Psoas muscle (tissue), 8 donors: ENCODE data around the gene DOCK11. TPM values are rescaled to one million over a fixed set of nuclear protein-coding genes. Genes with fewer than 3 reads are reported as not detected.

ENCODE experiments used
- ATAC-seq, 4 donors: fragments of 200-7000 bp; cut with Tn5 transposase; one replicate each; pipeline ENCODE4 v1.9.1; 2020; ENCODE audit warnings: moderate library complexity in 3 of 4, mild to moderate bottlenecking in 2 of 4
- DNase-seq, 2 donors: peaks; one replicate each; pipeline ENCODE4 v3.0.0-alpha.2; 2020
- H3K27ac ChIP-seq: fragments of 200-600 bp; one replicate; pipeline ENCODE4 v1.8.0; 2022
- H3K27me3 ChIP-seq, 3 donors: fragments of 200-600 bp in 1 of 3; one replicate each; pipeline versions ENCODE4 v1.6.1 to v1.8.0; 2013 to 2022; ENCODE audit warnings: low read length in 2 of 3, mild to moderate bottlenecking in 2 of 3, moderate library complexity in 1 of 3; ENCODE audit not compliant: insufficient read depth in 3 of 3
- H3K36me3 ChIP-seq, 2 donors: fragments of 200-600 bp in 1 of 2; one replicate each; pipeline versions ENCODE4 v1.6.1 to v1.8.0; 2013 to 2022; ENCODE audit warnings: low read depth in 1 of 2, mild to moderate bottlenecking in 1 of 2, moderate library complexity in 1 of 2; ENCODE audit not compliant: insufficient read depth in 1 of 2
- H3K4me1 ChIP-seq: fragments of 200-600 bp; one replicate; pipeline ENCODE4 v1.8.0; 2022
- H3K4me3 ChIP-seq: fragments of 200-600 bp; one replicate; pipeline ENCODE4 v1.8.0; 2022; ENCODE audit warnings: mild to moderate bottlenecking
- H3K9me3 ChIP-seq: fragments of 200-600 bp; one replicate; pipeline ENCODE4 v1.8.0; 2022
- WGBS, 3 donors: extraction: QIAGEN DNeasy Blood & Tissue Kit; methylation state at CpG; one replicate each; pipeline versions ENCODE4 v1.1.6 to v1.1.7; 2013; 5-methylcytosine and 5-hydroxymethylcytosine counted together
- intact Hi-C, 2 donors: fragments of 100-400 bp; cut with DNase I; formaldehyde crosslinking; loops; one replicate each; pipeline versions ENCODE4 v1.11.0 to v1.14.2; 2022
- polyA plus RNA-seq, 3 donors: library from polyadenylated mRNA; stranded (reverse); fragments of 200-250 nt; gene quantifications; one replicate each; pipeline ENCODE4 v1.2.3, GENCODE V29; 2013
- total RNA-seq, 4 donors: library from RNA; stranded (reverse); fragmentation: NEBNext Ultra II Directional in 2 of 4; extraction: Animal tissue kit (Norgen Biotek cat#: 25700) in 2 of 4; gene quantifications; one replicate each; pipeline versions ENCODE4 v1.2.1 to v1.2.4, GENCODE V29; 2021 to 2023
- TF ChIP-seq, protein P1 (sequence below): fragments of 200-600 bp; IDR thresholded peaks from one replicate; pipeline ENCODE4 v1.8.0; 2022; ENCODE audit warnings: antibody characterized with exemption
- donor health status: healthy with polysubstance abuse.
- donor health status: DM: no; HTN: no; CAD: no; lungs with moderate emphysema.
- donor health status: Bipolar disorder and iron deficiency.
- donor health status: healthy.
- donor health status: DM: yes; HTN: yes; CAD: no.
- donor health status: DM: no; HTN: no; CAD: no.
- donor health status: DM: no; HTN: no; CAD: no.
- donor health status: DM: yes; HTN: yes; CAD: no.

Gene DOCK11
- total and polyA plus RNA-seq, 7 donors = 1.6 to 4.4 (median 1.9) TPM

DNA sequence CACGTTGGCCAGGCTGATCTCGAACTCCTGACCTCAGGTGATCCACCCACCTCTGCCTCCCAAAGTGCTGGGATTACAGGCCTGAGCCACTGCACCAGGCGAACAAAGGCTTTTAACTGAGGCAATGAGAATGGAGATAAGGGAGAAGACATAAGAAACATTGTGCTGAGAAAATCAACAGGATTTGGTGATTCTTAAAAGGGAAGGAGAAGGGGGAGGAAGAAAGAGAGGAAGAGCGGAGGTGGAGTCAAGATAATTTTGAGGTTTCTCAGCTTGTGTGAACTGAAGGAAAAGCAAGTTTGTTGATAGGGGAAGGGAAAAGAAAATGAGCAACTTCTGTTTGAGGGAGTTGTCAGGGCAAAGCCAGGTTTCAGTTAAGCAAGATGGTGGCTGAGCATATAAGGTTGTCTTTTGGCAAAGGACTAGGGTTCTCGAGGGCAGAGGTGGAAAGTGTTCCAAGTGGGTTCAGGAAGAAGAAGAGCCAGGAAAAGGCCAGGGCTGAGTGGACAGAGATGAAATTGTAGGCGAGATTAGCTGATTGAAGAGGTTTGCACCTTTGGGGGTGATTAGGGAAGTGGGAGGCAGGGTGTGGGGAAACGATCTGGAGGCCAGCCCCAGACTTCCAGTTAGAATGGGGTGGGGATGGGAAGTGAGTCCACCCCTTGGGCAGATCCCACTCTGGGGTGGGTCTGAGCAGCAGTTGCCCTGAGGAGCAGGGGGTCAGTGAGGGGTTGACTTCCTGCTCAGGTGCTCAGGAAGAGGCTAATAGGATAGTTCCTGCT is 7.8 kb downstream of the DOCK11 start:
- H3K4me1 ChIP-seq = no peaks in the 10 kb centered on the region
- H3K36me3 ChIP-seq = no peaks in the 10 kb centered on the region
- WGBS, 3 donors = 62 to 79% (median 66%) methylated on average over 5 to 7 of the region's 7 CpGs
- peaks cover 0 to 18% (median 0%) of the 10 kb centered on the region in 3 donors for H3K27me3 ChIP-seq
- intact Hi-C loops = no loop called here
- TF ChIP-seq, protein P1, sequence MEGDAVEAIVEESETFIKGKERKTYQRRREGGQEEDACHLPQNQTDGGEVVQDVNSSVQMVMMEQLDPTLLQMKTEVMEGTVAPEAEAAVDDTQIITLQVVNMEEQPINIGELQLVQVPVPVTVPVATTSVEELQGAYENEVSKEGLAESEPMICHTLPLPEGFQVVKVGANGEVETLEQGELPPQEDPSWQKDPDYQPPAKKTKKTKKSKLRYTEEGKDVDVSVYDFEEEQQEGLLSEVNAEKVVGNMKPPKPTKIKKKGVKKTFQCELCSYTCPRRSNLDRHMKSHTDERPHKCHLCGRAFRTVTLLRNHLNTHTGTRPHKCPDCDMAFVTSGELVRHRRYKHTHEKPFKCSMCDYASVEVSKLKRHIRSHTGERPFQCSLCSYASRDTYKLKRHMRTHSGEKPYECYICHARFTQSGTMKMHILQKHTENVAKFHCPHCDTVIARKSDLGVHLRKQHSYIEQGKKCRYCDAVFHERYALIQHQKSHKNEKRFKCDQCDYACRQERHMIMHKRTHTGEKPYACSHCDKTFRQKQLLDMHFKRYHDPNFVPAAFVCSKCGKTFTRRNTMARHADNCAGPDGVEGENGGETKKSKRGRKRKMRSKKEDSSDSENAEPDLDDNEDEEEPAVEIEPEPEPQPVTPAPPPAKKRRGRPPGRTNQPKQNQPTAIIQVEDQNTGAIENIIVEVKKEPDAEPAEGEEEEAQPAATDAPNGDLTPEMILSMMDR = no peak
- H3K4me3 ChIP-seq = no peak overlapping the region
- no peak for ATAC-seq
- H3K9me3 ChIP-seq = no peaks in the 10 kb centered on the region
- DNase-seq = no peak
- no peak overlapping the region for H3K27ac ChIP-seq

GRCh38 chrX:118504581-118504980 is 9.0 kb downstream of the DOCK11 start:
- TF ChIP-seq, protein P1 = no peak
- Histone ChIP-seq H3K27me3 (peaks cover 0 to 10% (median 0%) of the 10 kb centered on the region in 3 donors), H3K27ac (no peak overlapping the region), H3K36me3 (no peaks in the 10 kb centered on the region), H3K4me3 (no peak overlapping the region), H3K4me1 (no peaks in the 10 kb centered on the region), H3K9me3 (no peaks in the 10 kb centered on the region)
- WGBS, 3 donors = 80 to 93% (median 84%) methylated on average over 4 of the region's 4 CpGs
- DNase-seq (no peak), ATAC-seq (no peak)
- intact Hi-C loops = no loop called here

- Histone ChIP-seq H3K36me3 (no peaks in the 10 kb centered on the region), H3K4me3 (no peak overlapping the region), H3K9me3 (no peaks in the 10 kb centered on the region), H3K27me3 (no peaks in the 10 kb centered on the region), H3K4me1 (no peaks in the 10 kb centered on the region), H3K27ac (no peak overlapping the region)
- TF ChIP-seq, protein P1 = no peak
- WGBS, 3 donors = 68 to 80% (median 71%) methylated on average over 11 of the region's 11 CpGs
- intact Hi-C loops = no loop called here
- DNase-seq = no peak
- no peak for ATAC-seq
These were observed 11.3 kb downstream of the DOCK11 start for GRCh38 chrX:118506805-118507480.

DNA sequence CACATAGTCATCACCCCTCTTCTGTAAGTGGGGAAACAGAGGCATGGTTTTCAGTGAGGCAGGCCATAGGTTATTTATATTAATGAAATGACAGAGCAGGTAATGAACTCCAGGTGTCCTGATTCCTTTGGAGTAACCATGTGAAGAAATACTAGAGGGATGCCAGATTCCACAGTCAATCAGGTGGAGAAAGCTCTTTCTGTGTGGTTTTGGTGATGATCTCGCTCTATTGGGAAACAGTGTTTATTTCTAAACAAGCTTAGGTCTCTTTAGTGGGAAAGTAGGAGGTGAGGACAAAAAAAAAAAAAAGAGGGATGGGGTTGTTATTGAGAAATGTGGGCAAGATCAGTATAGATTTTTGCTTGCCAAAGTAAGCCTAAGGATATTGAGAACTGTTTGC is 12.2 kb downstream of the DOCK11 start:
- Histone ChIP-seq H3K4me3 (no peak overlapping the region), H3K27me3 (no peaks in the 10 kb centered on the region), H3K27ac (no peak overlapping the region), H3K4me1 (no peaks in the 10 kb centered on the region), H3K9me3 (no peaks in the 10 kb centered on the region), H3K36me3 (no peaks in the 10 kb centered on the region)
- DNase-seq = no peak
- intact Hi-C loops = no loop called here
- 53 to 93% (median 89%) methylated on average over 1 of the region's 1 CpG for WGBS, 3 donors
- TF ChIP-seq, protein P1 = no peak
- ATAC-seq = no peak
